ENCODE data around the gene PTBP2. TPM values are rescaled to one million over a fixed set of nuclear protein-coding genes. Genes with fewer than 3 reads are reported as not detected.

Gene PTBP2
- total and polyA plus RNA-seq, 2 of the 8 experiments (the other 6 are each of a cell fraction or from before 2014, with no cell fraction given), result 24.2 to 61.7 TPM

DNA sequence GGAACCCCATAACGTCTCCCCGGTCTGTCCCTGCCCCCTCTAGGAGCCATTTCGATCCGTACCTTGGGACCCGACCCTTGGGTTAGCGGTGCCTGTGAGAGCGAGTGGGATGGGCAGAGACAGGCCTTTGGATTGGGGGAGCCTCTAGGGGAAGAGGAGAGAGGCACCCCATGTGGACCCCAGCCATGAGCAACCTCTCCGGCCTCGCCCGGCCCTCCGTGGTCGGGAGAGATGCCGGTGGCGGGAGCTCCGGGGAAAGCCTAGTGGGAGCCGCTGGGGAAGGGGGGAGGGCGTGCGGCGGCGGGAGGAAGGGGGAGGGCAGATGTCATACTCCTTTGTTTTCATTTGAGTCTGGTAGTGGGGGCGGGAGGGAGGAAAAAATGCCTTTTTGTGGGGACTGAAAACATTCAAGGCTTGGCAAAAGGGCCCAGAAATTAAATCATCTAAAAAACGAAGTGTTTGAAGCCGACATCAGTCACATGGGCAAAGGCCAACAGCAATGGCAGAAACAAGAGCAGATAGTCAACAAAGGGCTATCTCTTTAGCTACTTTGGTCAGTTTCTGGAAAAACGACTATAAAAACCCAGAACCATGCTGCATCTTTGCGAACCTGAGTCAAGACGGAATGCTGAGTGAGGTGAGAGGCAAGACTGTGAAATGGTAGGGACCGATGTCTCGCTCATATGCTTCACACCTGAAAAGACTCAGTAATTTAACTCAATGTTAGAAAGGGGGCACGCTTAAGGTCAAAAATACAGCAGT is 758 bp downstream of the PTBP2 start:
- H3K4me3 ChIP-seq (ENCODE audit: extremely low read depth in 1 of 4, insufficient read depth in 2 of 4, low read depth in 3 of 4, low read length in 4 of 4), result peak overlapping the region; percentile 83 to 96 (median 92)
- no peak overlapping the region for H3K14ac ChIP-seq (ENCODE audit: insufficient read length)
- H2BK5ac ChIP-seq (ENCODE audit: low read depth, low read length), result peak overlapping the region; percentile 97
- no peak for TF ChIP-seq EZH2 (IDR thresholded peaks at IDR 0.05; ENCODE audit: low read depth, low read length, severe bottlenecking)
- TF ChIP-seq KDM1A (IDR thresholded peaks at IDR 0.05; ENCODE audit: borderline replicate concordance, low read length), result peak; percentile 55; the same call in 1 of the 2 replicates
- TF ChIP-seq PHF8 (conservative IDR thresholded peaks at IDR 0.05; ENCODE audit: low read depth, low read length), result peak; percentile 83
- peak; percentile 46 for TF ChIP-seq ASH2L (IDR thresholded peaks at IDR 0.05; ENCODE audit: low read length)
- 0 out of 2 replicates have a peak, but pooled peaks have one; percentile 9 for TF ChIP-seq POLR2AphosphoS5 (IDR thresholded peaks at IDR 0.05; ENCODE audit: low read depth, low read length)
- no peak for TF ChIP-seq RAD21 (IDR thresholded peaks at IDR 0.05 in 1 of 2, conservative IDR thresholded peaks at IDR 0.05 in 1 of 2; ENCODE audit: low read depth in 2 of 2, low read length in 2 of 2)
- TF ChIP-seq CREB1 (IDR thresholded peaks at IDR 0.05), result no peak
- peaks cover 17 to 54% of the 10 kb centered on the region in 2 experiments for H3K79me2 ChIP-seq (ENCODE audit: control insufficient read depth in 1 of 2, insufficient read depth in 2 of 2, low read length in 2 of 2)
- H3K9ac ChIP-seq (replicated peaks in 1 of 4; ENCODE audit: extremely low read depth in 1 of 4, low read depth in 3 of 4, low read length in 3 of 4), result peak overlapping the region; percentile 95 to 98 (median 98)
- peaks cover 1 to 38% (median 16%) of the 10 kb centered on the region in 4 experiments; a peak in 4 of 8 replicates for H3K36me3 ChIP-seq (ENCODE audit: control insufficient read depth in 2 of 4, insufficient read depth in 4 of 4, low read length in 3 of 4)
- peak overlapping the region; percentile 85 for H3K18ac ChIP-seq (ENCODE audit: extremely low read depth, low read length)
- no peak overlapping the region for H3K23ac ChIP-seq (ENCODE audit: insufficient read length)
- H2BK12ac ChIP-seq (ENCODE audit: low read depth, low read length), result peak overlapping the region; percentile 0; the same call in 1 of the 2 replicates
- no peak overlapping the region for H2AFZ ChIP-seq (ENCODE audit: low read length)
- H3K27ac ChIP-seq (ENCODE audit: low read depth, low read length), result peak overlapping the region; percentile 96
- H3K79me1 ChIP-seq (ENCODE audit: low read depth, low read length), result no peaks in the 10 kb centered on the region; the same call in 1 of the 2 replicates
- H2BK120ac ChIP-seq (replicated peaks; ENCODE audit: low read depth, low read length), result no peak overlapping the region
- peak overlapping the region; percentile 92 for H4K91ac ChIP-seq (replicated peaks; ENCODE audit: insufficient read length, low read length)
- H3K9me3 ChIP-seq (ENCODE audit: insufficient read depth in 2 of 2, low read depth in 1 of 2, low read length in 1 of 2), result no peaks in the 10 kb centered on the region
- H2BK15ac ChIP-seq (ENCODE audit: low read length), result no peak overlapping the region
- peaks cover 0 to 7% (median 3%) of the 10 kb centered on the region in 4 experiments; a peak in 4 of 7 replicates for H3K4me1 ChIP-seq (replicated peaks in 1 of 4; ENCODE audit: control insufficient read depth in 3 of 4, insufficient read depth in 4 of 4, low read length in 3 of 4)
- no peaks in the 10 kb centered on the region for H3K27me3 ChIP-seq (replicated peaks in 1 of 4; ENCODE audit: control insufficient read depth in 3 of 4, extremely low read depth in 1 of 4, insufficient read depth in 3 of 4, low read length in 3 of 4)
- H3K4me2 ChIP-seq (ENCODE audit: insufficient read depth in 1 of 2, low read depth in 2 of 2, low read length in 2 of 2), result peak overlapping the region; percentile 75 to 85
- H2BK20ac ChIP-seq (ENCODE audit: low read length), result no peak overlapping the region
- no peak for FAIRE-seq
- peaks cover 5% of the 10 kb centered on the region; the same call in 1 of the 2 replicates for H3K23me2 ChIP-seq (ENCODE audit: low read depth, low read length)
- H3K56ac ChIP-seq (replicated peaks; ENCODE audit: insufficient read length, low read depth, low read length), result peak overlapping the region; percentile 94
- CTCF ChIA-PET (ENCODE audit: partially characterized antibody), result interaction anchor here (1.0 kb wide), 1 partner anchor 168 kb away, joined by 3 read pairs; no protein-coding TSS in a partner anchor
- H3K4ac ChIP-seq (replicated peaks; ENCODE audit: insufficient read length, low read depth, low read length), result peak overlapping the region; percentile 93
- POLR2A ChIA-PET (ENCODE audit: partially characterized antibody), result interaction anchor here (0.7 to 2.9 kb wide), 13 partner anchors 10 to 747 kb away, joined by 3 to 20 read pairs (median 3); no protein-coding TSS in a partner anchor
- H4K20me1 ChIP-seq (replicated peaks in 1 of 2; ENCODE audit: control insufficient read depth in 1 of 2, insufficient read depth in 2 of 2, low read length in 2 of 2), result peaks cover 0 to 1% of the 10 kb centered on the region in 2 experiments
- peak overlapping the region; percentile 99; the same call in 1 of the 2 replicates for H4K8ac ChIP-seq (ENCODE audit: extremely low read depth, insufficient read depth, low read length)
- H2AK5ac ChIP-seq (ENCODE audit: low read depth, low read length), result peak overlapping the region; percentile 70; the same call in 1 of the 2 replicates
- H4K5ac ChIP-seq (ENCODE audit: insufficient read length, low read depth, low read length), result peak overlapping the region; percentile 88
- peak in 1 of 2 experiments; percentile 81 for DNase-seq (ENCODE audit: low read depth in 1 of 2, low spot score in 2 of 2)
- WGBS, 2 experiments (ENCODE audit: extremely low coverage in 1 of 2, insufficient coverage in 1 of 2, insufficient read length in 1 of 2, insufficient replicate concordance in 2 of 2, low coverage in 1 of 2, low lambda C conversion rate in 2 of 2, missing lambda C conversion rate in 1 of 2), result 4% methylated on average over 14 of the region's 29 CpGs; no CpG with 5 or more reads in 1 of the 2 experiments

Measured in H1 (cell line).